GM04504 (cell line): ENCODE data around the gene ANGPTL4.
A peak's percentile ranks its signal among the peaks of the same experiment; 100 is the strongest.
"Not testable (repeated sequence)": the region's sequence is repeated elsewhere in the genome, so short reads cannot be mapped to it uniquely, and the experiment has no call there.

Experiments
- DNase-seq: peaks from one replicate; pipeline ENCODE4 v3.0.0-alpha.2; 2012; ENCODE audit warnings: low read depth

Gene ANGPTL4, protein sequence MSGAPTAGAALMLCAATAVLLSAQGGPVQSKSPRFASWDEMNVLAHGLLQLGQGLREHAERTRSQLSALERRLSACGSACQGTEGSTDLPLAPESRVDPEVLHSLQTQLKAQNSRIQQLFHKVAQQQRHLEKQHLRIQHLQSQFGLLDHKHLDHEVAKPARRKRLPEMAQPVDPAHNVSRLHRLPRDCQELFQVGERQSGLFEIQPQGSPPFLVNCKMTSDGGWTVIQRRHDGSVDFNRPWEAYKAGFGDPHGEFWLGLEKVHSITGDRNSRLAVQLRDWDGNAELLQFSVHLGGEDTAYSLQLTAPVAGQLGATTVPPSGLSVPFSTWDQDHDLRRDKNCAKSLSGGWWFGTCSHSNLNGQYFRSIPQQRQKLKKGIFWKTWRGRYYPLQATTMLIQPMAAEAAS

DNA sequence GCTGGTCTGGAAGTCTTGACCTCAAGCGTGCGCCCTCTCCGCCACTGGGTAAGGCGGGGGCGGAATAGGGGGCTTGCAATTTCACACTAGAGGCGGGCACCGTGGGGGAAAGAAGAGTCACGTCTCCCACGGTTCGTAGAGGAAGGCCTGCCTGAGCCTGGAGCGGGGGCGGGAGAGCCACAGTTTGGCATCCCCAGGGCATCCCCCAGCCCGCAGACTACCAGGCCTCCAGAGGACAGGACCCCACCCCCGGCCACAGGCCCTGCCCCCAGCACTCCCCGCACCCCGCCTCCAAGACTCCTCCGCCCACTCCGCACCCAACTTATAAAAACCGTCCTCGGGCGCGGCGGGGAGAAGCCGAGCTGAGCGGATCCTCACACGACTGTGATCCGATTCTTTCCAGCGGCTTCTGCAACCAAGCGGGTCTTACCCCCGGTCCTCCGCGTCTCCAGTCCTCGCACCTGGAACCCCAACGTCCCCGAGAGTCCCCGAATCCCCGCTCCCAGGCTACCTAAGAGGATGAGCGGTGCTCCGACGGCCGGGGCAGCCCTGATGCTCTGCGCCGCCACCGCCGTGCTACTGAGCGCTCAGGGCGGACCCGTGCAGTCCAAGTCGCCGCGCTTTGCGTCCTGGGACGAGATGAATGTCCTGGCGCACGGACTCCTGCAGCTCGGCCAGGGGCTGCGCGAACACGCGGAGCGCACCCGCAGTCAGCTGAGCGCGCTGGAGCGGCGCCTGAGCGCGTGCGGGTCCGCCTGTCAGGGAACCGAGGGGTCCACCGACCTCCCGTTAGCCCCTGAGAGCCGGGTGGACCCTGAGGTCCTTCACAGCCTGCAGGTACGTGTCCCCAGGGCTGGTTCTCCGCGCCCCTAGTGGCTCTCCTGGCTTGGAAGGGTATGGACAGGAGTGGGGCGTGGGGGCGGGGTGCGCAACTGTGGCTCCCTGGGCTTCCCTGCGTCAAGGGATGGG lies at the start of gene ANGPTL4:
Gene ANGPTL4, plus strand, starts transcription at position 353 of the 969 bp plus-strand sequence. Its CDS starts 167 bp downstream, at position 520.
- DNase-seq: peak; percentile 58

DNA sequence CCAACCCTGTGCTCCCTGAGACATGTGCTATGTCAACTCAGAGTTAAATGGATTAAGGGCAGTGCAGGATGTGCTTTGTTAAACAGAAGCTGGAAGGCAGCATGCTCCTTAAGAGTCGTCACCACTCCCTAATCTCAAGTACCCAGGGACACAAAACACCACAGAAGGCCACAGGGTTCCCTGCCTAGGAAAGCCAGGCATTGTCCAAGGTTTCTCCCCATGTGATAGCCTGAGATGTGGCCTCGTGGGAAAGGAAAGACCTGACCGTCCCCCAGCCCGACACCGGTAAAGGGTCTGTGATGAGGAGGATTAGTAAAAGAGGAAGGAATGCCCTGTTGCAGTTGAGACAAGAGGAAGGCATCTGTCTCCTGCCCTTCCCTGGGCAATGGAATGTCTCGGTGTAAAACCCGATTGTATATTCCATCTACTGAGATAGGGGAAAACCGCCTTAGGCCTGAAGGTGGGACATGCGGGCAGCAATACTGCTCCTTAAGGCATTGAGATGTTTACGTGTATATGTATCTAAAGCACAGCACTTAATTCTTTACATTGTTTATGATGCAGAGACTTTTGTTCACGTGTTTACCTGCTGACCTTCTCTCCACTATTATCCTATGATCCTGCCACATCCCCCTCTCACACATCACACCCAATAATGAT lies 48.8 kb upstream of the ANGPTL4 start:
- DNase-seq: not testable (repeated sequence)

DNA sequence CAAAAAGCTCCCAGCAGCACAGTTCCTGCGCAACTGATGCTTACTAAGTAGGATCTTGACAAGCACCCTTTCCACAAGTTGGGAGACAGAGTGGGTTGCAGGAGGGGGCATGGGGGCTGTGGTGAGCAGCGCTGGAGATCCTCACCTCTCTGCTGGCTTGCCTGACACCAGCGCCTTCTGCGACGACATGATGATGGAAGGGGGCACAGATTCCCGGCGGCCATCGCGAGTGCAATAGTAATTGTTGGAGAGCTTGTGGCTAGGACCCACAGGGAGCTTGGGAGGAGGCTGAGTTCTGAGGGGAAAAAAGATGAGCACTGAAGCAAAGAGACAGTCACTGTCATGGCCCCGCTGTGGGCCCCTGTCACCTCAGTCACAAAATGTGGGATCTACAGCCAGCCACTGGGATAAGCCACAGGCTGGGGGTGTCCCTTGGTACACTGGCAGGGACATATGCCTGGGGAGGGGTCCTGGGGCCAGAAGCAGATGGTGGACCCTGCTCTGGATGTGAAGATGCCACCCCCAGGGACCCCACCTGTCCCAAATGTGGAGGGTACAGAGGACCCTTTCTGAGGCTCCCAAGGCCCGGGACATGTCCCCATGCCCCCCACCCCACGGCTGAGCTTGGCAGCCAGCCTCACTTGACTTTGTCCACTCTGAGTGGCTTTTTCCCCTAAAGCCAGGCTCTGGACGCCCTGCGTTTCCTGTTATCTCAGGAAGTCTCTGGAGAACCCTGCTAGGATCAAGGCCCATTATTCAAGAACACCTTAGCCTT lies 47.4 kb upstream of the ANGPTL4 start:
- DNase-seq: no peak

DNA sequence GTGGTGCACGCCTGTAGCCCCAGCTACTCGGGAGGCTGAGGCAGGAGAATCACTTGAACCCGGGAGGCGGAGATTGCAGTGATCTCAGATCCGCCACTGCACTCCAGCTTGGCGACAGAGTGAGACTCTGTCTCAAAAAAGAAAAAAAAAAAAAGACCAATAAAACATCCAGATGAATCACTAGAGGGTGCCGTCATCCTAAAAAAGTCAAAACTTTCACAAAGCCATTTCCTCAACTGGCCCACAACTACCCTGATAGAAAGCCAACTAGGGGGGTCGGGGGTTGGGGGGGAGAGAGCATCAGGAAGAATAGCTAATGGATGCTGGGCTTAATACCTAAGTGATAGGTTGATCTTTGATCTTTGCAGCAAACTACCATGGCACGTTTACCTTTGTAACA lies 45.1 kb upstream of the ANGPTL4 start:
- DNase-seq: not testable (repeated sequence)

DNA sequence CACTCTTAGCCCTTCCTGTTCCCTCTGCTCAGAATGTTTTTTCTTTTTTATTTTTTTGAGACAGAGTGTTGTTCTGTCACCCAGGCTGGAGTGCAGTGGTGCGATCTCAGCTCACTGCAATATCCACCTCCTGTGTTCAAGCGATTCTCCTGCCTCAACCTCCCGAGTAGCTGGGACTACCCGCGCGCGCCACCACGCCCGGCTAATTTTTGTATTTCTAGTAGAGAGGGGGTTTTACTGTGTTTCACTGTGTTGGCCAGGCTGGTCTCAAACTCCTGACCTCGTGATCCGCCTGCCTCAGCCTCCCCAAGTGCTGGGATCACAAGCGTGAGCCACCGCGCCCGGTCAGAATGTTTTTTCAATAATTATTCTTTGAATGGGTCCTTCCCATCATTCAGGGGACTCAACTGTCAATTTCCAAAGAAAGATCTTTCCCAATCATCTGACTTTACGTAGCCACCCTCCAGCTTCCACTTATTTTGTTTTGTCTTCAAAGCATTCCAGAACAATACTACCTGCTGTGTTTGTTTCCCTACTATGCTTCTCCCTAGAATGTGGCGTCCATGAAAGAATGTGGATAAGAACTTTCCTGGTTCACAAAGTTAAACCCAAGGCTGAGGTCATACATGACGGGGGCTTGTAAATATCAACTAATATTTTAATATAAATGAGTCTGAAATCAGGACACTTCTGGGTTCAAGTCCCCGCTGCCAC lies 44.0 kb upstream of the ANGPTL4 start:
- DNase-seq: no peak

DNA sequence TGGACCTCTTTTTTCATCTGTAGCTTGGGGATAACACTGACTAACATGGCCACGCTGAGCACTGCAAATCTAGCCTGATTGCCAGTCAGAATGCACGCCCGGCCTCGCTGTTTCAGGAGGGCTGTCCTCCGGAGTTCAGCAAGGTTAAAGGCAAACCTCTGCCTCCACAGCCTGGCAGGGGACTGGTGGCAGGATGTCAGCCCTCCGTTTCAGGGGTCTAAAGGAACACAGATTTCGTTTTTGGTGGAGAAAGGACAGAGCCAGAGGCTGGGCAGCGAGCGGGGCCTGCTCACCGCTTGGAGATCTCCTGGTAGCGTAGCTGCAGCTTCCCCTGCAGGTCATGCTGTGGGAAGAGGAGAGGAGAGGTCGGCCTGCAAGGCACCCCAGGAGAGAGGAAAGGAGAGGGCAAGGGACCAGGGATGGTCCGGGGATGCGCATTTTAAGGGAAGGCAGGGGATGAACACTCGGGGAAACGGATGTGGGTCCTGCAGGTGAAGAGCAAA lies 43.3 kb upstream of the ANGPTL4 start:
- no peak for DNase-seq

DNA sequence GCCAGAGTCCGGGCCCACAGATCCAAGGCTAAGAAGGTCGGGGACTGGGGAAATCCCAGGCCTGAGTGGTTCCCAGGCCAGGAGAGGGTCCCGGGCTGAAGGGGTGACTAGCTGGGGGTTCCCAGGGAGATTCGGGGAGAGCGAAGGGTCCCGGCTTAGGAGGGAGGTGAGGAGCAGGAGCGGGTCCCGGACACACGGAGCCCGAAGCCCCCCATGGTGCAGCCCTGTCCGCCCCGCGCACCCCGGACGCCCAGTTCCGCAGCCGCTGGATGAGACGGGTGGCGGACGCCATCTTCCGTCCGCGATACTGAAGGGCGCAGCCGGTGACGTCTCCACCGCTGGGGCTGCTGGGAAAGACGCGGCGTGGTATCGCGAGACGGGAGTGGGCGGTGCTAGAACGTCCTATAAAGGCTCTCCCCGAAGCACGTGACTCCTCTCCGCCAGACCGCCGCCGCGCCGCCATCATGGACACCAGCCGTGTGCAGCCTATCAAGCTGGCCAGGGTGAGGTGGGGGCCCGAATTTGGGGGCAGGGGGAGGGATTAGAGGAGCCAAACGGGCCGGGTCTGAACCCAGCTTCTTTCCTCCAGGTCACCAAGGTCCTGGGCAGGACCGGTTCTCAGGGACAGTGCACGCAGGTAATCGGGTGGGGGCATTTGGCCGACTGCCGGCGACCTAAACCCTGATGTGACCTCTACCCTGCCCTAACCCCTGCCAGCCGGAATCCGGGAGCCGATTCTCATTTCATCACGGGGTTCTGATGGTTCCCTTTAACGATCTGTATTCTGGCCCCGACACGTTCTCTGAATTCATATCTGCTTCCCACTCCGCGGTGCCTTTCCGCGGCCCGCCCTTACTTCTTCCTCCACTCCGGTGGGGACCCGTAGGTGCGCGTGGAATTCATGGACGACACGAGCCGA lies 42.6 kb upstream of the ANGPTL4 start, which contains the start of the genes NDUFA7 and RPS28:
Gene NDUFA7, minus strand, starts transcription at position 309 of the 919 bp plus-strand sequence. Its CDS starts 17 bp downstream, at position 292.
Gene RPS28, plus strand, starts transcription at position 430 of the 919 bp plus-strand sequence. Its CDS starts 35 bp downstream, at position 465.
- peak; percentile 90 for DNase-seq

DNA sequence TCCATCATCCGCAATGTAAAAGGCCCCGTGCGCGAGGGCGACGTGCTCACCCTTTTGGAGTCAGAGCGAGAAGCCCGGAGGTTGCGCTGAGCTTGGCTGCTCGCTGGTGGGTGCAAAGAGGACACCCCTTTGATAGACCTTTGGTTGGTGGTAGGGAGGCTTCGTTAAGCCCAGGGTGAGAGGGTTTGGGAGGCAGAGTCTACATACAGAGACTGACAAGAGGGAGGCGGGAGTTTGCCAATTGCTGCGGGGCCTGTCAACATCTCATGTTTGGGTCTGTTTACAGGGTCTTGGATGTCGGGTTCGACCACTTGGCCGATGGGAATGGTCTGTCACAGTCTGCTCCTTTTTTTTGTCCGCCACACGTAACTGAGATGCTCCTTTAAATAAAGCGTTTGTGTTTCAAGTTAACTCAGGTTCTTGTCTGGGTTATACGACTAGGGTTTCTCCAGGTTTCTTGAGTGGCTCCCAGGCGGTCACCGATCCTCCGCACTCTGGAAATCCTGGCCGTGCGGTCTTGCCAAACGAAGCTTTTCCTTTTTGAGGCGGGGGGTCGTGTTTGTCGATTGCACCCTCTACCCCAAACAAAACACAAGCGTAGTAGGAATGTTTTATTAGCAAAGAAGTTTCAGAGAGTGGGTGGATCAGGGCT lies 41.8 kb upstream of the ANGPTL4 start:
- no peak for DNase-seq

DNA sequence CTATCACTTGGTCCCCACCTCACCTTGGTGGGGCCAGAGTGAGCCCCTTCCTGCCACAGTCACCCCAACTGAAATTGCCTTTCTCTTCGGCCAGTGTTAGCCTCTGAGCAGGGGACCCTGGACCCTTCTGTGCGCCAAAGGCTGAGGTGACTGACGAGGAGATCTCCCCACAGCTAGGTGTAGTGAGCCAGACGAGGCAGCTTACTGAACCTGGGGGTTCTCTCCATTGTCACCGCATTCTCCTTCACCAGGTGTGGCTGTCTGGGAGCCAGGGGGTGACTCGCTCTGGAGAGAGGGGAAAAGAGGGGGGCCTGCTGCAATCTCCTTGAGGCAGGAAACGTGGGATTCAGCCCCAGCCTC lies 41.3 kb upstream of the ANGPTL4 start:
- no peak for DNase-seq

DNA sequence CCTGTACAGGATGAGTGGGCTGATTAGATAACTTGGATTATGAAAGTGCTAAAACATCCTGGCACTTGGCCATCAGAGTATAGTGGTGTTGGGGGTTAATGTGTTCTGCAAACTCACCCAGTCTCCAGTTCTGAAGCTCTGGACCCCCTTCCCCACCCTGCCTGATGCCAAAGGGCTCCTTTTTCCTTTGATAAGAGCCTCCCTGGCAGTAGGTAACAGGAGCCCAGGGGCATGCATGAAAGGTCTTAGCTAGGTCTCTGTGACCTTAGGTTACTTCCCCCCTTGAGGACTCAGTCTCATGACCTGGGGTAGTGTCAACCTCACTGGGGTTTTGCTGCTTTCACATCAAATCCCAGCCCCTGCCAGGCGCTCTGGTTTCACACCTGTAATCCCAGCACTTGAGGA lies 40.2 kb upstream of the ANGPTL4 start:
- no peak for DNase-seq

DNA sequence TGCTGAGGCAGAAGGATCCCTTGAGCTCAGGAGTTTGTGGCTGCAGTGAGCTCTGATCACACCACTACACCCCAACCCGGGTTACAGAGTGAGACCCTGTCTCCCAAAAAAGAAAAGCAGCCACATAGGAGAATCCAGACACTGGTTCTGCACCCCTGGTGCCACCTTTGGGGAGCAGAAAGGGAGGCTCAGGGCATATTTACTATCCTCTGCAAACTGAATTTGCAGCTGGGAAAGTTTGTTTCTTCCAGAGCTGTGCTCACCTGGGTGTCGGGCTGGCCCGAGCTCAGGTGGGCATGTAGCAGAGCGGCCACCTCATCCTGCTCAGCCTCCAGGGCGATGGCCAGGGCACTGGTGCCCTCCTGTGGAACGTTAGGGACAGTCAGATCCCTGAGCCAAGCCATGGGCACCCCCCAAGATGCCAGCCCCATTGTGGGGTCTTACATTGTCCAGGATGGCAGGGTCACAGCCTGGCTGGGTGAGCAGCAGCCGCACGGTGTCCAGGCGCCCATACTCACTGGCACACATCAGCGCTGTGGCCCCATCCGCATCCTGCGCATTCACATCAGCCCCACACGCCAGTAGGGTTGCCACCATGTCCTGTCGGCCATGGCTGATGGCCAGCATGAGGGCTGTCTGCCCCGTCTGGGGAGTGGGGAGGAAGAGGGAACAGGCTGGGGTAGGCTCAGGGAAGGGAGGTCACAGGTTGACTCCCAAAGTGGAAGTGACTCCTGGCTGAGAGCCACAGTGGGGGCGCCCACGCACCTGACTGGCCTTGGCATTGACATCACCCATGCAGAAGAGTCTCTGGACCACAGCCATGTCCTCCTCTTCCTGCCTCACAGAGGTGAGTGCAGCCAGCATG lies 39.5 kb upstream of the ANGPTL4 start:
- no peak for DNase-seq

DNA sequence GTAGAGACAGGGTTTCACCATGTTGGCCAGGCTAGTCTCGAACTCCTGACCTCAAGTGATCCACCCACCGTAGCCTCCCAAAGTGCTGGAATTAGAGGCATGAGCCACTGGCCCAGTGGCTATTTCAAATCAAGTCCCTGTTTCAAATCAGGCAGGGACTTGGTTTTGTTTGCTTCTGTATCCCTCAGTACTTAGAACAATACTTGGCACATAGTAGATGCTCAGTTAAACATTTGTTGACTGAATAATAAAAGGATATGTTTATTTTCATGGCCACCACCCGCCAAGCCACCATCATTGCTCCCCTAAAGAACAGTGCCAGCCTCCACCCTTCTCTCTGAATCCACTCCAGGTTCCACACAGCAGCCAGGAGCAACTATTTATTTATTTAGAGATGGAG lies 38.5 kb upstream of the ANGPTL4 start:
- DNase-seq: no peak

DNA sequence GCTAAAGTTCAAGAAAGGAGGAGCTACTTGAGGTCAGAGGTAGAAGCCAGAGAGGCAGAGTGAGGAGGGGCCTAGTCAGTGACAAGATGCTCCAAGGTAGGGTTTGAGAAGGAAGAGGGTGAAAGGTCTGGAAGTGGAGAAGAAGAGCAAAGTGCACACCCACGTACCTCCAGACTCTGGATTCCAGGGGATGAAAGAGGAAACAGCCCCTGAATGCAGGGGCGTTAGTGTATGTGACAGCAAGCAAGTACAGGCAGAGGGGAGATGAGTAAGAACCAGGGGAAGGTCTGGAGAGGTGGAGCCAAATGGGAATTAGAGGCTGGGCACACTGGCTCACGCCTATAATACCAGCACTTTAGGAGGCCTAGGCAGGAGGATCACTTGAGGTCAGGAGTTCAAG lies 34.0 kb upstream of the ANGPTL4 start:
- no peak for DNase-seq

DNA sequence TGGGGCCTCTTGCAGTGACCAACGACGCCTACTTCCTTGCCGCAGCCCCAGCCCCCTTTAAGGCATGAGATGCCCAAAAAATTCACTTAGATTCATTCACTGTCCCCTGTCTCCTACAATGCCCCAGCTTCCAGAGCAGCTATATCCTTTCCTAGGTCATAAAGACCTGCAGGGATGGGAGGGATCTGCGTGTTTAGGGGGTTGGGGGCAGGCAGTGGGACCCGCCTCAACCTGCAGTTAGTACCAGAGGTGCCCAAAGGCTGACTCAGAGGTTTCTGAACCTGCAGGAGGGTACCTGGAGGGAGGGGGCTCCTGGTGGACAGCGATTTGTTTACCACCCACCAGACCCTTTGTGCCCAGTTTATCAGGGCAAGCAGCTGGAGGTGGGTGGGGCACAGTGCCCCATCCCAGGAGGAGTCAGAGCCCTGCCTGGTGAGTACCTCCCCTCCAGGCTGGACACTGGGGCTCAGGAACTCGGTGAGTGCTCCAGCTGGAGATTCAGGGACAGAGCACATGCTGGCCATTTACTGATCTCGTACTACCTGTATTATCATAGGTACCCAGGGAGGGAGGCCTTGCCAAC lies 32.6 kb upstream of the ANGPTL4 start:
- no peak for DNase-seq

DNA sequence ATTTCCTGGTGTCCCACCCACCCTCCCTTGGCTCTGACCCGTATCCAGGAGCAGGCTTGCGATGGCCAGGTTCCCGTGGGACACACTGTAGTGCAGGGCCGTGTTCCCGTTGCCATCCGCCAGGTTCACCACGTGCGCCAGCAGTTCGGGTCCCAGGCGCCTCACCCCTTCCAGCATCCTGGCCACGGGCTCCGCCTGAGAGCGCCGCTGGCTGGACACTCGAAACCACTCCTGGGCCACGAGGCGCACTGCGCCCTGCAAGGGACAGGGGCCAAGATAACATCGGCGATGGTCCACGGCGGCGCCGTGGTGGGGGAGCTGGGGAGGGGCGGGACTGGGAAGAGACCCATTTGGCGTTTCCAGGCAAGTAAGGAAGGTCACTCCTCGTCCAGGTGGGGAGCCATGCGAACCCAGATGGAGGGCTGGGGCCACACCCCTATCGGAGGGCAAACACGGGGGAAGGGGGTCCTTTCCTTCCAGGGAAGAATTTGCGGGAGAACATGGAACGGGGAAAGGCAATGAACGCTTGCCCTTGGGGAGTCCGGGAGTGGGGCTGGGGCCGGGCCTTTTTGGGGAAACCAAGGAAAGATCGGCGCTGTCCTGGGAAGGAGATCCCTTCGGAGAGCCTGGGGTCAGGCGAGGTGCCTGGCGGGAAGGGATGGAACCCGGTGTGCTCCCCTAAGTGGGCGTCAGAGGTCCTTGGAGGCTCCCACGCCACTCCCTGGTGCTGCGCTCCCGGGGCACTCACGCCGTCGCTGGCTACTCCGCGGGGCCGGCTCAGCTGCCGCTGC lies 30.8 kb upstream of the ANGPTL4 start:
- DNase-seq: no peak

DNA sequence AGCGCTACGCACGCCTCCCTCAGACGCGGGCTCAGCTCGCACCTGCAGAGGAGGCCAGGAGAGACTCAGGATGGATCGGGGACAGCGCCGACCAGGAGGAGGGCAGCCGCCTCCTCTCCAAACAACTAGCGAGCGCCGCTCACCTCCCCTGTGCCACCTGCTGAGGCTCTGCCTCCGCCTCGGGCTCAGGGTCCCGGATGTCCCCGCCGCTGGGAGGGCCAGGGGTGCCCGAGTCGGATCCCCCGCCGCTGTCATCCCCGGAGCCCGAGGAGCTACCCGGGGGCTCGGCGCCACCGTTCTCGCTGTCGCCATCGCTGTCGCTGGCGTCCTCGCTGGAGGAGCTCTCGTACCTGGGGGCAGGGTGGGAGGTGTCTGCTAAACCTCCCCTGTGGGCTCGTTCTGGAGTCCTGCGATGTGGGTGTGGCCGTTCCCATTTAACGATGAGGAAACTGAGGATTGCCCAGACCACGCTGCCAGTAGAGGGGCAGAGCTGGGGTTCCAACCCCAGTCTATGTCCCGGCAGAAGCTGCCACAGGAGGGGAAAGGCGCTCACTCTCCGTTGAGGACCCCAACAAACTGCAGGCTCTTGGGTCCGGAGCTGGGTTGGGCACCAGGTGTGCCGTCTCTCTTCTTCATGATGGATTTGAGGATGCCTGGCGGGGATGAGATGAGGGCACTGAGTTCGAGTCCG lies 30.0 kb upstream of the ANGPTL4 start:
- DNase-seq: no peak
